Activated CD4-positive, alpha-beta T cell treated with anti-CD3 and anti-CD28 coated beads, Interleukin-2, amount 10 ng/mL, durations not matched to agents 24 days and 14 days (primary cell): Measurements from ENCODE around the gene SERINC5. TPM values are rescaled to one million over a fixed set of nuclear protein-coding genes. Genes with fewer than 3 reads are reported as not detected.
"Not testable (repeated sequence)": the region's sequence is repeated elsewhere in the genome, so short reads cannot be mapped to it uniquely, and the experiment has no call there.

ENCODE experiments used
- DNase-seq: peaks from one replicate; pipeline ENCODE4 v3.0.0; 2022
- H3K27ac Mint-ChIP-seq: one replicate; pipeline ENCODE4 v1.8.0; 2022; ENCODE audit warnings: mild to moderate bottlenecking, mixed read lengths
- H3K27me3 Mint-ChIP-seq: one replicate; pipeline ENCODE4 v1.8.0; 2022; ENCODE audit warnings: mixed read lengths
- H3K36me3 Mint-ChIP-seq: one replicate; pipeline ENCODE4 v1.8.0; 2022; ENCODE audit warnings: low read depth, mild to moderate bottlenecking, mixed read lengths
- H3K4me1 Mint-ChIP-seq: one replicate; pipeline ENCODE4 v1.8.0; 2021; ENCODE audit warnings: mixed read lengths
- H3K4me3 Mint-ChIP-seq: one replicate; pipeline ENCODE4 v1.8.0; 2022; ENCODE audit warnings: mild to moderate bottlenecking, moderate library complexity, mixed read lengths
- H3K9me3 Mint-ChIP-seq: one replicate; pipeline ENCODE4 v1.8.0; 2021; ENCODE audit warnings: mixed read lengths
- intact Hi-C: fragments of 100-400 bp; cut with micrococcal nuclease; formaldehyde crosslinking; loops from one replicate; pipeline ENCODE4 v1.15.1; 2023
- total RNA-seq: library from RNA; stranded (reverse); gene quantifications from 2 replicates; pipeline ENCODE4 v1.2.3, GENCODE V29; 2022

Gene SERINC5
- total RNA-seq, 1 donor from 2014 or later: 21.3 TPM

GRCh38 chr5:80114860-80115259, 141.0 kb downstream of the SERINC5 start:
- no peak overlapping the region for H3K4me3 Mint-ChIP-seq
- no peaks in the 10 kb centered on the region for H3K27me3 Mint-ChIP-seq
- intact Hi-C loops: no loop called here
- no peak for DNase-seq
- H3K9me3 Mint-ChIP-seq: peaks cover 22% of the 10 kb centered on the region
- H3K36me3 Mint-ChIP-seq: peaks cover 27% of the 10 kb centered on the region
- H3K27ac Mint-ChIP-seq: no peak overlapping the region
- H3K4me1 Mint-ChIP-seq: peaks cover 12% of the 10 kb centered on the region

- H3K4me3 Mint-ChIP-seq, H3K4me1 Mint-ChIP-seq, intact Hi-C loops, H3K27ac Mint-ChIP-seq, H3K27me3 Mint-ChIP-seq, DNase-seq: not testable (repeated sequence)
- H3K9me3 Mint-ChIP-seq: peaks cover 18% of the 10 kb centered on the region
- peaks cover 16% of the 10 kb centered on the region for H3K36me3 Mint-ChIP-seq
Observed at GRCh38 chr5:80111376-80111990, 144.4 kb downstream of the SERINC5 start.

- no peaks in the 10 kb centered on the region for H3K27me3 Mint-ChIP-seq
- no peak for DNase-seq
- H3K27ac Mint-ChIP-seq: no peak overlapping the region
- intact Hi-C loops: no loop called here
- no peaks in the 10 kb centered on the region for H3K4me1 Mint-ChIP-seq
- H3K9me3 Mint-ChIP-seq: peaks cover 16% of the 10 kb centered on the region
- no peak overlapping the region for H3K4me3 Mint-ChIP-seq
- peaks cover 12% of the 10 kb centered on the region for H3K36me3 Mint-ChIP-seq
Observed at GRCh38 chr5:80109646-80110478, 146.0 kb downstream of the SERINC5 start.

- Mint-ChIP-seq H3K4me3 (no peak overlapping the region), H3K9me3 (peaks cover 7% of the 10 kb centered on the region), H3K27me3 (no peaks in the 10 kb centered on the region), H3K4me1 (peaks cover 5% of the 10 kb centered on the region), H3K27ac (no peak overlapping the region), H3K36me3 (no peaks in the 10 kb centered on the region)
- DNase-seq: no peak
- intact Hi-C loops: no loop called here
Observed at GRCh38 chr5:80106916-80107315, 148.9 kb downstream of the SERINC5 start.

- DNase-seq: no peak
- Mint-ChIP-seq H3K4me1 (peaks cover 8% of the 10 kb centered on the region), H3K27me3 (no peaks in the 10 kb centered on the region), H3K27ac (no peak overlapping the region), H3K36me3 (no peaks in the 10 kb centered on the region), H3K4me3 (no peak overlapping the region), H3K9me3 (peaks cover 7% of the 10 kb centered on the region)
- intact Hi-C loops: no loop called here
Observed at GRCh38 chr5:80105698-80106439, 150.0 kb downstream of the SERINC5 start.

GRCh38 chr5:80103371-80103770, 152.5 kb downstream of the SERINC5 start:
- H3K9me3 Mint-ChIP-seq: peaks cover 7% of the 10 kb centered on the region
- H3K4me3 Mint-ChIP-seq: no peak overlapping the region
- intact Hi-C loops: no loop called here
- DNase-seq: no peak
- no peaks in the 10 kb centered on the region for H3K36me3 Mint-ChIP-seq
- peaks cover 8% of the 10 kb centered on the region for H3K4me1 Mint-ChIP-seq
- no peaks in the 10 kb centered on the region for H3K27me3 Mint-ChIP-seq
- no peak overlapping the region for H3K27ac Mint-ChIP-seq

GRCh38 chr5:80101993-80102392, 153.9 kb downstream of the SERINC5 start:
- no peak overlapping the region for H3K27ac Mint-ChIP-seq

GRCh38 chr5:80097451-80097850, 158.4 kb downstream of the SERINC5 start:
- H3K4me1 Mint-ChIP-seq: peaks cover 17% of the 10 kb centered on the region
- H3K4me3 Mint-ChIP-seq: no peak overlapping the region
- intact Hi-C loops: no loop called here
- H3K27me3 Mint-ChIP-seq: no peaks in the 10 kb centered on the region
- no peak overlapping the region for H3K27ac Mint-ChIP-seq
- no peak for DNase-seq
- H3K9me3 Mint-ChIP-seq: no peaks in the 10 kb centered on the region
- H3K36me3 Mint-ChIP-seq: no peaks in the 10 kb centered on the region

More at GRCh38 chr5:80101993-80102392, 153.9 kb downstream of the SERINC5 start:
- H3K27me3 Mint-ChIP-seq: no peaks in the 10 kb centered on the region
- DNase-seq: no peak
- H3K9me3 Mint-ChIP-seq: peaks cover 4% of the 10 kb centered on the region
- no peaks in the 10 kb centered on the region for H3K36me3 Mint-ChIP-seq
- intact Hi-C loops: no loop called here
- peaks cover 10% of the 10 kb centered on the region for H3K4me1 Mint-ChIP-seq
- no peak overlapping the region for H3K4me3 Mint-ChIP-seq

GRCh38 chr5:80094236-80094738, 161.6 kb downstream of the SERINC5 start:
- peaks cover 15% of the 10 kb centered on the region for H3K4me1 Mint-ChIP-seq
- no peaks in the 10 kb centered on the region for H3K9me3 Mint-ChIP-seq
- intact Hi-C loops: no loop called here
- no peak overlapping the region for H3K27ac Mint-ChIP-seq
- no peaks in the 10 kb centered on the region for H3K27me3 Mint-ChIP-seq
- H3K36me3 Mint-ChIP-seq: no peaks in the 10 kb centered on the region
- DNase-seq: no peak
- no peak overlapping the region for H3K4me3 Mint-ChIP-seq

GRCh38 chr5:80093796-80094195, 162.1 kb downstream of the SERINC5 start:
- Mint-ChIP-seq H3K36me3 (no peaks in the 10 kb centered on the region), H3K4me3 (no peak overlapping the region), H3K4me1 (peaks cover 15% of the 10 kb centered on the region), H3K27me3 (no peaks in the 10 kb centered on the region), H3K27ac (no peak overlapping the region), H3K9me3 (no peaks in the 10 kb centered on the region)
- DNase-seq: no peak
- intact Hi-C loops: no loop called here

- Mint-ChIP-seq H3K9me3 (no peaks in the 10 kb centered on the region), H3K36me3 (no peaks in the 10 kb centered on the region), H3K27ac (peak overlapping the region; percentile 51), H3K4me3 (peak overlapping the region; percentile 33), H3K4me1 (peaks cover 15% of the 10 kb centered on the region), H3K27me3 (no peaks in the 10 kb centered on the region)
- intact Hi-C loops: no loop called here
- no peak for DNase-seq
Observed at GRCh38 chr5:80092486-80093107, 163.3 kb downstream of the SERINC5 start.

- not testable (repeated sequence) for H3K27ac Mint-ChIP-seq, H3K36me3 Mint-ChIP-seq, H3K9me3 Mint-ChIP-seq, H3K4me3 Mint-ChIP-seq, H3K27me3 Mint-ChIP-seq
- H3K4me1 Mint-ChIP-seq: peaks cover 12% of the 10 kb centered on the region
- DNase-seq: peak; percentile 83
- intact Hi-C loops: loop anchor here (1.0 to 2.0 kb wide), 3 partner anchors 184 to 581 kb away; no protein-coding TSS in a partner anchor
Observed at GRCh38 chr5:80091792-80092192, 164.1 kb downstream of the SERINC5 start.

- Mint-ChIP-seq H3K4me1 (peaks cover 12% of the 10 kb centered on the region), H3K36me3 (no peaks in the 10 kb centered on the region), H3K27me3 (no peaks in the 10 kb centered on the region), H3K9me3 (no peaks in the 10 kb centered on the region), H3K27ac (no peak overlapping the region), H3K4me3 (no peak overlapping the region)
- intact Hi-C loops: loop anchor here (1.0 to 2.0 kb wide), 3 partner anchors 184 to 582 kb away; no protein-coding TSS in a partner anchor
- no peak for DNase-seq
Observed at GRCh38 chr5:80090884-80091166, 165.0 kb downstream of the SERINC5 start.
